HG03060 (cell line): Measurements from ENCODE around the gene PORCN.

Source experiments
- ATAC-seq: cut with Tn5 transposase; IDR thresholded peaks from one replicate; pipeline ENCODE4 v1.9.1; 2021; ENCODE audit warnings: low read depth, moderate number of reproducible peaks; ENCODE audit not compliant: unreplicated experiment

Gene PORCN

DNA sequence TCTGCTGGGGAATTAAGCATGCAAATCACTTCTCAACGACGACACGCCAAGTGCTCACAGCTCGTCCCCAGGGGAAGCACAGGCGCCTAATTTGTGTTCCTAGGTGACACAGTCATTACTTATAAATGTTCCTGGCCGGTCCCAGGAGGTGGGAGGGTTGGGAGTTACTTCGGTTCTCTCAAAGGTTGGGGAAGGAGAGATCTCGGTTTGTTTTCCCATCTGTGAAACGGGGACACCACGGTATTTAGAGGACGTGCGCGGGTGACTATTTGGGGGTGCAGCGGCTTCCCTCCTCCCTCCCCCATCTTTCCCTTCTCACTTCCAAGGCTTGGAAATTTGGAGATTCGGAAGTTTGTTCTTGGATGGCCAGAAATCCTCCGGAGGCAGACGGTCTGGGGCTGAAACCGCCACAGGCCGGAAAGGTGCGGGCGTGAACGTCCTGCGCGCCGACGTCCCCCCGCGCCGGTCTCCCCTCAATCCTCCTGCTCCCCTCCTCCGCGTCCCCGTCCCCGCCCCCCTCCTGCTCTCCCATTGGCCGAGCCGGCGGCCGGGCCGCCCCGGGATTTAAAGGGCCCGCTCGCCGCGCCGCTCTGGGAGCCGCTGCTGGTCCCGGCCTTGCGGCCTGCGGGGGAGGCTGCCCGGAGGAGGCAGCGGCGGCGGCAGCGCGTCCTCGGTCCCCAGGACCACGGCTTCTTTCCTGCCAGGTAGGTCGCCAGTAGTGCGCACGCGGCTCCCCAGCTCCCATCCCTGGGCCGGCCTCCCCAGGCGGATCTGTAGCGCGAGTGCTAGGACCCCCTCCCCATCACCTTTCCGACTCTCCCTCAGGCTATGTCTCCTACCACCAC, at the start of gene PORCN:
TSS of gene PORCN (plus strand) at position 593 of the 845 bp plus-strand sequence. CDS start 829 bp downstream, outside the sequence.
- no peak for ATAC-seq

DNA sequence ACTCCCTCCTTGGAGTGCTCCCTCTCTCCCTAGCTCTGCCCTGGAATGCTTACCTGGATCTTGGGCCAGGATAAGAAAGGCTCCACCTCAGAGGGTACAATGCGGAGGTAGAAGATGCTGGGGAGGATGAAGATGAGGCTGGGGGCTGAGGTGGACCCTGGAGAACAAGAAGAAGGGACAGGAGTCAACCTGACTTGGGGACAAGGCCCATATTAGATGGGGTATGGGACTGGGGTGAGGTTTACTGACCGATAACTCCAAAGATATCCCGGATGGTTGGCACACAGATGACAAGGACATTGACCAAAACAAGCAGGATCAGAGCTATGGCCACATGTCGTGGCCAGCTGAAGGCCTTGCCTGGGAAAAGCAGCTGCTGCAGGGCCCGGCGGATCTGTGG, 49.3 kb upstream of the PORCN start:
- no peak for ATAC-seq

DNA sequence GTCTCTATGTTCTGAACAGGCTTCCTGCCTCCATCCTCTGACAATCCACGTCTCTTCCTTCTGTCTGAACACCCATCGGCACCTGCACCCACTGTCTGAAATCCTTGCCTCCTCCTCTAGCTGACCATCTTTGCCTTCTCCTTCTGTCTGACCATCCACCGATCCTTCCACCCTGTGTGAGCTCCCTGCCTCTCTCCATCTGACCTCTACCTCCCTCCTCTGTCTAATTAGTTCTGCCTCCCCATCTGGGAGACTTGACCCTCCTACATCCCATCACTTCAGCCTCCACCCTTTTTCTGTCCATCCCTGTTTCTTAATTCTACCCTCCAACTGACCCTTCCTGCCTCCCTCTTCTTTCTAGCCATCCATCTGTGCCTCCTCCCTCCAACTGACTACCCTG, 48.8 kb upstream of the PORCN start:
- no peak for ATAC-seq

DNA sequence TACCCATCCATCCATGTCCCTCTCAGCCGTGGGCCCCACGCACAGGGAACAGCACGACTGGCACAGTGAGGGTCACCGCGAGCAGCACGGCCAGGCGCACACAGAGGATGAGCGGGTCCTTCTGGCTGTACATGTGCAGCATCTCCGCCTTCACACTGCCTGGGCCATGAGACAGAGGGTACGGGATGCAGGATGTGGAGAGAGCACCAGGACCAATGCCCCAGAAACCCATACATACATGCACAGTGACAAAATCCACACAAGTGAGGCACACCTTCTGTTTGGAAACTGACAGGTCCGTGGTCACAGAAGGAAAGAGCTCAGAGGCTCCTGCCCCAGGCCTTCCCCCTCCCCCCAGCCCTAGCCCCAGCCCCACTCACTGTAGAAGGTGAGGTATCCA, 48.2 kb upstream of the PORCN start:
- ATAC-seq = no peak

DNA sequence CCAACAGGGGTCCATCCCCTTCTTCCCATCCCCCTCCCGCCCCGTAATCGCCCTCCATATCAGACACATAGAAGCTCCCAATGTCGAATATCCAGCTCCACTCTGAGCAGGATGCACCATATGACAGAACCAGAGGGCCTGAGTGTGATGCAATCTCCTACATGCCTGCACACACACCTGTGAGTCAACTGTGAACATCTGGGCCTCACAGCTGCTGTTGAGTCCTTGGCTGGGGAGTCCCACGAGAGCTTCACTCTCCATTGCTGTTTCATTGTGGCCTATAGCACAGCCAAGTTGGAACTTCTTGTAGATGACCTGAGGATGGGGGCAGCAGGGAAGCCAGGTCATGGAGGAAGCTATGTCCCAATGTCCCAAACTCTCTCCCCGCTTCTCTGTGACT, 47.0 kb upstream of the PORCN start:
- ATAC-seq = no peak

DNA sequence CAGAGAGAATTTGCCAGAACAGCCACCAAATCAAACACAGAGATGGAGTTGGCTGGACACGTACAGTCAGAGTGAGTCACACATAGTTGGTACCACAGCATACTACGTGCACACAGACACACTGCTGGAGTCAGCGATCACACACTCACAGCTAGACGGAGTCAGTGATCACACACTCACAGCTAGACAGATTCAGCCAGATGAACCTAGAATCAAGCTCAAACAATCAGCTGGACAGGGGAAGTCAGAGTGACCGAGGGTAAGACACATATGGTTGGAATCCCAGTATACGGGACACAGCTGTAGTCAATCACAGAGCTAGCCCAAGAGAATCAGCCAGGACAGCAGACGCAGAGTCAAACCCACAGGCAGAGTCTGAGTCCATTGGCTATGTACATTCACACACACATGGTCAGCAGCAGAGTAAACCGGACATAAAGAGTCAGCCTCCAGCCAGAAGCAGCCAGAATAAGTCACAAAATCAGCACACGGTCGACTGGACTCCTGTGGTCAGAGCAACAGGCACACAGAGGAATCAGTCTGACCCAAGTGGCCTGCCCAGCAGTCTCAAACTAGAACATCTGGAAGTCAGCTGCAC, 43.4 kb upstream of the PORCN start:
- no peak for ATAC-seq

DNA sequence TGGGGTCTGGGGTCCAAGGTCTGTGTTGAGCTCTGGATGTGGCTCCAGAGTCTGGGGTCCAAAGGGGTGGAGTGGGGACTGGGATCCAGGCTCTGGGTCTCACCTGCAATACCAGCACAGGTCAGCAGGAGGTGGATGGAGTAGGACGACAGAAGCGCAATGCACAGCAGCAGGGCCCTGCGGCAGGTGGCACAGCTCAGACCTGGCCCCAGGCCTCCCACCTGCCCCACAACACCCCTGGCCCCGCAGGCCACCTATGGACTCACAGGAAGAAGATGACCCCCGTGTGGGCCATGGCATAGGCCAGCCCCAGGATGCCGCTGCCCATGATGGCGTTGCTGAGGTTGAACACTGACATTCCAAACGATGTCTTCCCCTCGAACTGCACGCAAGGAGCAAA, 42.1 kb upstream of the PORCN start:
- no peak for ATAC-seq

DNA sequence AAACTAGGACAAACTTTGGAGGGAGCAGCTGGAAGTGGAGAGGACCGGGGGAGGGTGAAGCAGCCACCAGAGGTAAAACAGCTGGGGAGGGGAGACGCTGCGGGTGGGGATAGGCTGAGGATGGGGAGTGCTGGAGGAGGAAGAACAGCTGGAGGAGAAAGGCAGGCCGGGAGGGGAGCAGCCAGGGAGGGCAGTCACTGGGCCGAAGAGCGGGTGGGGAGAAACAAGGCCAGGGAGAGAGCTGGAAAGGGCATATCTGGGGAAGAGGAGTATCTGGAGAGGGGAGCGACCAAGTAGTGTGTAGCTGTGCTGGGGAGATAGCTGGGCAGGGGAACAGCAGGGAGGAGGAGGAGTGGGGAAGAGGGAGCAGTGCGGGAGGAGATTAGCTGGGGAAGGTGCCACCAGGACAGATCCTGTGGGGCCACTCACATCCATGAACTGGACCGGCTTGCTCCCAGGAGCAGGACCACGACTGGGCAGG, 41.5 kb upstream of the PORCN start:
- ATAC-seq = no peak

DNA sequence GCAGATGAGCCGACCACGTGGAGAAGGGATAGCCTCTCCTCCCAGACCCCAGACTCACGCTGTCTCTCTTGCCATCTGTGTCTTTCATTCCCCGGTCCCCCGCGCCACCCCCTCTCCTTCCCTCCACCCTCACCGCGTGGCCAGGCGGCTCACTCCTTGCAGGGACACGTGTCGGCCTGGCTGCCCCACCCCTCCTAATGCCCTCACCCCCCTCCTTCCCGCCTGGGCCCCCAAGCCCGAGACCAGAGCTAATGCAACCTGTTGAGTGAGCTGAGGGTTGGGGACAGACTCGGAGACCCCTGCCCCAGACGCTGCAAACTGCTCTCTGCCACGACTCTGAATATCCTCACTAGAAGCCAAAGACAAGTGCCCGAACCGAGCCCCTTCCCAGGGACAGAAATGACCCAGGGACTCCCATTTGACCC, 40.5 kb upstream of the PORCN start:
- no peak for ATAC-seq

DNA sequence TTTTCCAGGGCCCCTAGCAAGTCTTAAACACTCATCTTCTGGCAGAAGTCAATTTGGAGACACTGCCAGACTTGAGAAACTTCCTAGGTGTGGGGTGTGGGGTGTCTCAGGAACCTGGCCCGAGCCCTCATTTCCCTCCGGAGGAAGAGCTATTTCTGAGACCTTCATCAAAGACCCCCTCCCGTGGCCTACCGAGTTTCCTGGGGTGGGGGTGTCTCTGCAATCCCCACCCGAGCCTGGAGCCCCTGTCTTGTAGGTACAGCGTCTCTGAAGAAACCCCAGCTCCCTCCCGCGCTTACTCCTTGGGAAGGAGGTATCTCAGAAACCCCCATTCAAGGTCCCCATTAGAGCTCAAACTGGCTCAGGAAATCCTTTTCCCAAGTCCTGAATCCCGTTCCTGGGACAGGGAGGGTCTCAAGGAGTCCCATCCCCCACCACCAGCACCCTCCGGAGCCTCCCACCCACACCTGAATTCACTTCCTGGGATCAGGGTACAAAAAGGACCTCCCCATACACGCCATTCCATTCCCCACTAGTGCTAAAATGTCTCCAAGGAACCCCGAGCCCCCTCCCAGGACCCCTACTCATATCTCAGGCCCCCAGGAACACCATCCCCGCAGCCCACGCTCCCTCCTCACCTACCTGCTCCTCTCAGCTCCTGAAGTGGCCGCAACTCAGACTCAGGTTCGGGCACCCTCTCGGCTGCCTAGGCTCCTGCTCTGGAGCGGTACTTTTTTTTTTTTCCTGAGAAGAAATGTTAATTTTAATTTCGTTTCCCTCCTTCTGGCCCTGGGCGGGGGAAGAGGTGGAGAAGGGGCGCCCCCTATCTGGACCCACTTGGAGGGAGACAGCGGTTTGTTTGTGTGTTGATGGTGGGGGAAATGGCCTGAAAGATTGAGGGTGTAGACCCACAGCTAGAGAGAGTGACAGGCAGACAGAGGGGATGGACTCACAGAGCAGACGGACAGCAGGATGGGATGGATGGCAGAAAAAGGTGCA, 39.8 kb upstream of the PORCN start:
- ATAC-seq = no peak

DNA sequence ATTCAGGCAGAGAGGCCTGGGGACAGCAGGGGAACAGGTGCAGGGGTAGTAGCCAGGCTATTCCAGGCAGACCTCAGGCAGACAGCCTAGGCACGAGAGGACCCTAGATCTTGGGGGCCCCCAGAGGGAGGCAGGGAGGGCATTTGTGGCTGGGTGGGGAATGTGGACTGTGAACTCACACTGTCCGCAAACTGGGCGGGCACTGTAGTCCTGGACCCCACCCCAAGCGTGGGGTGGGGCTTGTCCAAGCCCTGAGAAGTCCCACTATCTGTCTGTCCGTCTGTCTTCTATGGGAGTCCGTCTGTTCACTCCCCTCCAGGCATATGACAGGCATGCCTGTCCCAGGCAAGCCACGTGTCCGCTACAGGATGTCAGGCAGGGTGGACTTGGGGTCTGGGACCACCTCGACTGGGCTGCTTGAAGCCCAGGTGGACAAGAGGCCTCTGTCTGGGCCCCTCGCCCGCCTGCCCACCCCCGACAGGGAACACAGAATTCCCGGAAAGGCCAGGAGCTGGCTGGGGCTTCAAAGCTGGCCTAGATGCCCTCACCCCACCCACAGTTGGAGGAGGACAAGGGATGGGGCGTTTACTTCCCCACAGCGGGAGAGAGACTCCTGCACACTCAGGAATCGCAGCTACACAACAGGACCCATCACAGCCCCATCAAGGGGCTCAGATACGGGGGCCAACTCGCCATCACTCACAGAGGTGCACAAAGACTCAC, 38.5 kb upstream of the PORCN start, which contains the start of gene SLC38A5:
TSS of gene SLC38A5 (minus strand) at position 151 of the 723 bp plus-strand sequence. CDS start 2,336 bp downstream, outside the sequence.
- ATAC-seq = no peak

DNA sequence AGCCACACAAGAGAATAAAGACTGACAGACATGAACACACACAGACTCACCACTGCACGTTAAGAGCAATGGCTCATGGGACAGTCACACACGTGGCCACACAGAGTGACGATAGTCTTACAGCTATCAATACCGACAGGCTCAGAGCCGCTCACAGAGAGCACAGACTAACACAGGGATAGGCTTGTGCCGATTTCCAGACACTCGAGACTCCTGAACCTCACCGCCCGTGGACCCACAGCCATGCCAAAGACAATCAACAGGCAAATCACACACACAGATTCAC, 38.0 kb upstream of the PORCN start:
- no peak for ATAC-seq

DNA sequence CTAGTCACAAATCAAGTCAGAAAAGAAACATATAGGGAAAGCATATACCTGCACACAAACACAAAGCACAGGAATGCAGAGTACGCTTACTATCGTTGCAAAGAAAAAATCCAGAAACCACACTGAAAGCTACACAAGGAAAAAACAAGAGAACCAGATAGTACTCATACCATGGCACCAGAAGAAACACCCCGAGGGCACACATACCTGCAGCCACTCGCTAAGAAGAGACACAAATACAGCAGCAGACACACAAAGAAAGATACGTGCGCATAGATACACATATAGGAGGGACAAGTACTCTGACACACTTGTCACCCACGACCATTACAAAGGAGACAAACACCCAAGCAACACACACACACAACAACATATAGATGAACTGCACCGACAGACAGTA, 37.3 kb upstream of the PORCN start:
- ATAC-seq = no peak

DNA sequence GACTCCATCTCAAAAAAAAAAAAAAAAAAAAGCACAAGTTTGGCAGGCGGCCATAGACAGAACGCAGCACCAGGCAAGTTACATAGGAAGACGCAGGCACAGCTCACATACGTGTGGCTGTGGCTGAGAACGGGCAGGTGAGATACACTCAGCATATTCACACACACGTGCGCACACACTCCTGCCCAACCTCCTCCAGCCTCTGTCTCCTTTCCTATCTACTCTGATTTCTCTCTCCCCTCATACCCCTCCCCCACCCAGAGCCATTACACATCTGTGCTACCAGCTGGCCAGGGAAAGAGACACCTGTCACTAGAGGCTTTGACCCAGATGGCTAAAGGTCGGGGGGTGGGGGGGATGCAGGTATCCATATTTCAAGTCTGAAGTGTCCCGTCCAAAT, 36.6 kb upstream of the PORCN start:
- no peak for ATAC-seq

DNA sequence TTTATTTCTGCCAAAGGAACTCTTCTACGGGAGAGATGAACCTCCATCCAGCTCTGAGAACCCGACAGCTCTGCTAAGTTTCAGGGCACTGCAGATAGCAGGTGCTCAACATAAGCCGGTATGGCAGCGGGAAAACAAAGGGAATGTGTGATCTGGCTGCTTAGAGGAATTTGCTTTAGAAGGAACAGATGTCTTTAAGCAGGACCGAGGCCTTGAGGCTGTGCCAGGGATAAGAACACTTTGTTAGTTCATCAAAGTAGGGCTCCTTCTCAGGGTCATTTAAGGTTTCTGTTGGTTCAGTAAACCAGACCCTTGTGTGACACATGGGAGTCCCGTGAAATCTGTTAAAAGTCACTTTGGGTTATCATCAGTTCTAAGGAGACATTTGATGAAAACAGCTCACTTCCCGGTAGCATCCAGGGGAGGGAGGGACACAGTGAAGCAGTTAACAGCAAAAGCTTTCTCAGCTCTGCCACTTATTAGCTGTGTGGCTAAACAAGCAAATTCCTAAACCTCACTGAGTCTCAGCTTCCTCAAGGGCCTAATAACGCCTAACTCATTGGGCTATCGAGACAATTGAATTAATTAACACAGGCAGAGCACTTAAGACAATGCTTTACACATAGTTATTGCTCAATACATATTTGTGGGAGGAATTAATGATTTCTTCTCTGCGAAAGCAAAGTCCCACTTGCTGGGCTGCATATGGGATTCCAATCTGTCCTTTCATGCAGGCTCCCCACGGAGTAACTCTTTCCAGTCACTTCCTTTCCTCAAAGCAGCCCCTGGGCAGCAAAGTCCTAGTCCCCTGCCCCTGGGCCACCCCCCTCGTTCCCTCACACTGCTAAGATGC, 35.7 kb upstream of the PORCN start:
- no peak for ATAC-seq

DNA sequence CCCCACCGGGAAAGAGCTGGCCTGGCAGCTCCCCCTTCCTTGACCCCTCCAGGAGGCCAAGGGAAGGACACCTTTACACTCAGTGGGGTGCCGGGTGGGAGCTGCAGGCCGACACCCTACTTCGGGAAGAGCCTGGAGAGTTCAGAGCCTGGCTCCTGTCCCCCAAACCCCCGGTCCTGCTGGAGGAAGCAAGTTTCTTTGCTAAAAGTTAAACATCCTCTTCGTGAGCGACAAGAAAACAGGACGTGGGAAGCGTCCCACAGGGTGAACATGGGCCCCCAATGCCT, 35.1 kb upstream of the PORCN start:
- no peak for ATAC-seq

DNA sequence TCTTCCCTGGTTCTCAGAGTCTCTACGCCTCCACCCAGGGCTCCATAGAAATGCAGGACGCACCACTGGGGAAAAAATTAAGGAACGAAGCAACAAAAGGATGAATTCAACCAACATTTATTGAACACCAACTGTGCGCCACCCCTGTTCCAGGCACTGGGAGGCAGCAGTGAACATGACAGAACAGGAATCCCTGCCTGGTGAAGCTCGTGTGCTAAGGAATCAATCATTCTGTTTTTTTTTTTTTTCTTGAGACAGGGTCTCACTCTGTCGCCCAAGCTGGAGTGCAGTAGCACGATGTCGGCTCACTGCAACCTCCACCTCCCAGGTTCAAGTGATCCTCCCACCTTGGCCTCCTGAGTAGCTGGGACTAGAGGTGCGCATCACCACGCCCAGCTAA, 34.7 kb upstream of the PORCN start:
- ATAC-seq = no peak

DNA sequence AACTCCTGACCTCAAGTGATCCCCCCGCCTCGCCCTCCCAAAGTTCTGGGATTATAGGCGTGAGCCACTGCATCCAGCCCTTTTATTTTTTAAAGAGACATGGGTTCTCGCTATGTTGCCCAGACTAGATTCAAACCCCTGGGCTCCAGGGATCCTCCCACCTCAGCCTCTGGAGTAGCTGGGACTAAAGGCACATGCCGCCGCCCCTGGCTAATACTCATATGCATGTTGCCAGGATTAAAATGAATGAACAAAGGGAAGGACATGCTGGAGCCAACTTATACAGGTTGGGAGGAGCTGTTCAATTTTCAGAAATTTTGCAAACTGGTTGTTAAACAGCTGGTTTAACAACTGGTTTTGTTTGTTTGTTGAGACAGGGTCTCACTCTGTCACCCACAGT, 34.2 kb upstream of the PORCN start:
- ATAC-seq = no peak

DNA sequence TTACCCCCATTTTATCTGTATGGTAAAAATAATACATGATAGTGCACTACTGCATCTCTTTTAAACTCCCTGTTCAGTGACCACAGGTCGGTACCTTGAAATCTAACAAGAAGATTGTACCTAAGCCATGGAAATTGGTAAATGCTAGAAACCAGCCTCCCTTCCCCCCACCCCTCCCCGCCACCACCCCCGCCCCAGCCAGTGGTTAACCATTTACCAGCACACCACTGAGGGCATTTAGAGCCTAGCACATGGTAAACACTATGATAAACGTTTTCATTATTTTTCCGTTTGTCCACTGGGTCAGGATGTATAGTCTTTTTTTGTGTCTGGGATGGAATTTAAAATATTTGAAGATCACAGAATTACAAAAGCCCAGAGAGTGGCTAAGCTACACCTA, 33.5 kb upstream of the PORCN start:
- ATAC-seq = no peak
